ENCODE measurements around the gene GTF2F2.

GTF2F2 gene

DNA sequence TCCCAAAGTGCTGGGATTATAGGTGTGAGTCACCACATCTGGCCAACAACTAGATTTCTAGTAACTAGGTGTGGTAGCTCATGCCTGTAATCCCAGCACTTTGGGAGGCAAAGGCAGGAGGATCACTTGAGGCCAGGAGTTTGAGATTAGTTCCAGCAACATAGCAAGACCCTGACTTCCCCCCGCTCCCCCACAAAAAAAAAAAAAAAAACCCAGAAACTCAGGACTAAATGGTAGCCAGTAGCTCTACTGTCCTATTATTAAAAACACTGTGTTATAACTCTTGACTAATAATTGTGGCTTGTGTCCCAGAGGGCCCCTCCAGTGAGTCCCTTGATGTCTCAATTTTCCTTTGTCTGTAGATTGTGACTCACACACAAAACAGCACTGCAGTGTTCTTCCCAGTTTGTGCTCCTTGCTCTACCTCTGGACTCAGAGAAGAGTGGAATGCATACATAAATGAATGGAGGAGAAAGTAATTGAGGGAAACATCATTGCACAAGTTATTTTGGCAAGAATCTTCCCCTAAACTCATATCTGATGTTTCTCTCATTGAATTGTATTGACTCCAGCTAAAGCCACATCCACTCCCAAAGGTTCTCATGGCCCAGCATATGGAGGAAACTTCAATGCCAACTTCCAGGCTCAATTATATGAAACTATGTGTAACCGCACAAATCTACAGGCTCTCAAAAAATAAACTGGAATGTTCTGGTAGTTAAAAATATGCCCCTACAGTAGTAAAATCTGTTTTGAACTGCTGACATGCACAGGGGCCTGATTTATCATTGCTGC is 211.9 kb downstream of the GTF2F2 start:
- Mint-ChIP-seq H3K4me3 (peak overlapping the region in 1 of 2 donors; percentile 21), H3K4me1 (peaks cover 94% of the 10 kb centered on the region), H3K27ac (no peak overlapping the region), H3K9me3 (no peaks in the 10 kb centered on the region), H3K27me3 (no peaks in the 10 kb centered on the region)
- ATAC-seq (no peak), DNase-seq (no peak)

GRCh38 chr13:45332831-45333219 is 212.5 kb downstream of the GTF2F2 start:
- Mint-ChIP-seq H3K4me1 (peaks cover 94% of the 10 kb centered on the region), H3K27ac (no peak overlapping the region), H3K4me3 (no peak overlapping the region)

DNA sequence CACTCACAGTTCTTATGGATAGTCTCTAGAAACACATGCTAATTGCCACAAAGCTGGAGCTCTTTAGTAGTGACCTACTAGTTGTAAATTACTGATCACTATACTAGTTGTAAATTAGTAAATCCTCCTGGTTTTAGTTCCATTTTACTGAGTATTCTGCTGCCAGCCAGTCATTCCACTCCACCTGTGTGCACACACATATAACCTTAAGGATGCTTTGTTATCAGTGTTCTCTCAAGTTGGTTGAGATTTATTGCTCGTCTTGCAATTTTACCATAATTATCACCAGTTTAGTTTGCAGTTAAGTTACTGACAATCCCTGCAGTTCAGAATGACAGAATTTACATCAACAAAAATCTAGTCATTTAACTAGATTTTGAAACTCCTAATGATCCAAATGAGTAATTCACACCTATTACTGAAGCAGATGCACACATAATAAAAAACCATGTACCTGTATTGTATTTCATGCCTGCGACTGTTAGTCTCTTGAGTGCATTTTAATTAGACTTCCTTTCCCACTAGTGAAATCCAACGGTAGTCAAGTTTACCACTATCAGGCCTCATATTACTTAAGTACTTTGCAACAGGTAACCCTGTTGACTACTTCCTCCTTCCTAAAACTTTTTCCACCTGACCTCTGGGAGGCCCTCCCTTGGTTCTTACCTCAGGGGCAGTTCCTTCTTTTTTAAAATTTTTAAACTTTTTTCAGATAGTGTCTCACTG is 213.1 kb downstream of the GTF2F2 start:
- no peaks in the 10 kb centered on the region for H3K9me3 Mint-ChIP-seq
- H3K27me3 Mint-ChIP-seq: no peaks in the 10 kb centered on the region
- no peak overlapping the region for H3K4me3 Mint-ChIP-seq
- no peak for DNase-seq
- peak; percentile 12 for ATAC-seq
- H3K4me1 Mint-ChIP-seq: peaks cover 94% of the 10 kb centered on the region
- H3K27ac Mint-ChIP-seq: peak overlapping the region in 1 of 2 donors; percentile 74

More at GRCh38 chr13:45332831-45333219, 212.5 kb downstream of the GTF2F2 start:
- no peaks in the 10 kb centered on the region for H3K27me3 Mint-ChIP-seq
- DNase-seq (no peak), ATAC-seq (no peak)
- H3K9me3 Mint-ChIP-seq: no peaks in the 10 kb centered on the region
